Neural progenitor cell (in vitro differentiated cells): ENCODE results near the gene FUT3. TPM values are rescaled to one million over a fixed set of nuclear protein-coding genes. Genes with fewer than 3 reads are reported as not detected.
"Not testable (repeated sequence)": the region's sequence is repeated elsewhere in the genome, so short reads cannot be mapped to it uniquely, and the experiment has no call there.

ENCODE experiments used
- DNase-seq: peaks from one replicate; pipeline ENCODE4 v3.0.0-alpha.2; 2016; ENCODE audit warnings: low spot score
- H2AFZ ChIP-seq: fragments of 200-600 bp; sonication (generic); replicated peaks from 2 replicates; pipeline ENCODE4 v1.6.1; 2016; ENCODE audit warnings: antibody characterized with exemption
- H3F3A ChIP-seq: fragments of 200-600 bp; sonication (generic); 2 replicates; pipeline ENCODE4 v1.6.1; 2016; ENCODE audit warnings: antibody characterized with exemption, low read depth
- H3K27ac ChIP-seq: fragments of 200-600 bp; sonication (generic); 2 replicates; pipeline ENCODE4 v1.5.1; 2016; ENCODE audit warnings: mild to moderate bottlenecking
- H3K27me3 ChIP-seq: fragments of 200-600 bp; sonication (generic); 2 replicates; pipeline ENCODE4 v1.6.1; 2016; ENCODE audit warnings: mild to moderate bottlenecking, moderate library complexity
- H3K36me3 ChIP-seq: fragments of 200-600 bp; sonication (generic); 2 replicates; pipeline ENCODE4 v1.5.1; 2016
- H3K4me1 ChIP-seq: fragments of 200-600 bp; sonication (generic); 2 replicates; pipeline ENCODE4 v1.6.1; 2016; ENCODE audit warnings: mixed run types
- H3K4me2 ChIP-seq: fragments of 200-600 bp; sonication (generic); 2 replicates; pipeline ENCODE4 v1.6.1; 2016
- H3K4me3 ChIP-seq: fragments of 200-600 bp; sonication (generic); 2 replicates; pipeline ENCODE4 v1.5.1; 2016
- H3K79me2 ChIP-seq: fragments of 200-600 bp; sonication (generic); 2 replicates; pipeline ENCODE4 v1.6.1; 2016; ENCODE audit warnings: low read depth
- H3K9ac ChIP-seq: fragments of 200-600 bp; sonication (generic); 2 replicates; pipeline ENCODE4 v1.6.1; 2016
- H3K9me3 ChIP-seq: fragments of 200-600 bp; sonication (generic); 2 replicates; pipeline ENCODE4 v1.5.1; 2016; ENCODE audit warnings: low read depth
- H4K20me1 ChIP-seq: fragments of 200-600 bp; sonication (generic); 2 replicates; pipeline ENCODE4 v1.6.1; 2016; ENCODE audit warnings: low read depth
- H3K27ac Mint-ChIP-seq: 3 replicates; pipeline ENCODE4 v1.8.0; 2021; ENCODE audit warnings: mixed read lengths
- H3K27me3 Mint-ChIP-seq: 2 replicates; pipeline ENCODE4 v1.8.0; 2022; ENCODE audit warnings: low read depth, mild to moderate bottlenecking, inconsistent platforms, moderate library complexity, mixed read lengths; ENCODE audit not compliant: insufficient read depth
- H3K36me3 Mint-ChIP-seq: 3 replicates; pipeline ENCODE4 v1.8.0; 2021; ENCODE audit warnings: mixed read lengths
- H3K4me1 Mint-ChIP-seq: 3 replicates; pipeline ENCODE4 v1.8.0; 2021; ENCODE audit warnings: mixed read lengths
- H3K4me3 Mint-ChIP-seq: 3 replicates; pipeline ENCODE4 v1.8.0; 2021; ENCODE audit warnings: mild to moderate bottlenecking, moderate library complexity, mixed read lengths
- H3K9me3 Mint-ChIP-seq: 3 replicates; pipeline ENCODE4 v1.8.0; 2020; ENCODE audit warnings: mixed read lengths
- EZH2 ChIP-seq: fragments of 200-600 bp; sonication (generic); IDR thresholded peaks from 2 replicates; pipeline ENCODE4 v1.6.1; 2017; ENCODE audit warnings: antibody characterized with exemption, mild to moderate bottlenecking, moderate library complexity
- EZH2phosphoT487 ChIP-seq: fragments of 200-600 bp; sonication (generic); IDR thresholded peaks from 2 replicates; pipeline ENCODE4 v1.6.1; 2017; ENCODE audit warnings: antibody characterized with exemption
- total RNA-seq: library from RNA; depleted of rRNA; stranded (reverse); fragments of >200 nt; gene quantifications from 2 replicates; pipeline ENCODE4 v1.2.3, GENCODE V29; 2015; ENCODE audit warnings: low replicate concordance
- TF ChIP-seq, protein P1 (sequence below): fragments of 200-600 bp; sonication (generic); IDR thresholded peaks from 2 replicates; pipeline ENCODE4 v1.5.1; 2017; ENCODE audit warnings: antibody characterized with exemption, mild to moderate bottlenecking

The FUT3 gene
- total RNA-seq, 1 donor from 2014 or later = not detected

- H3K9ac ChIP-seq = no peak overlapping the region
- Mint-ChIP-seq H3K4me1 (peaks cover 6% of the 10 kb centered on the region), H3K36me3 (peaks cover 2% of the 10 kb centered on the region), H3K4me3 (no peak overlapping the region), H3K9me3 (no peaks in the 10 kb centered on the region), H3K27me3 (peaks cover 3% of the 10 kb centered on the region), H3K27ac (no peak overlapping the region)
- no peak overlapping the region for H3K4me2 ChIP-seq
- no peak overlapping the region for H2AFZ ChIP-seq
- H3K79me2 ChIP-seq = no peaks in the 10 kb centered on the region
- H3K36me3 ChIP-seq = no peaks in the 10 kb centered on the region
- H3K4me3 ChIP-seq = no peak overlapping the region
- peaks cover 8% of the 10 kb centered on the region for H3F3A ChIP-seq
- H3K9me3 ChIP-seq = no peaks in the 10 kb centered on the region
- no peak for TF ChIP-seq EZH2
- TF ChIP-seq, protein P1, sequence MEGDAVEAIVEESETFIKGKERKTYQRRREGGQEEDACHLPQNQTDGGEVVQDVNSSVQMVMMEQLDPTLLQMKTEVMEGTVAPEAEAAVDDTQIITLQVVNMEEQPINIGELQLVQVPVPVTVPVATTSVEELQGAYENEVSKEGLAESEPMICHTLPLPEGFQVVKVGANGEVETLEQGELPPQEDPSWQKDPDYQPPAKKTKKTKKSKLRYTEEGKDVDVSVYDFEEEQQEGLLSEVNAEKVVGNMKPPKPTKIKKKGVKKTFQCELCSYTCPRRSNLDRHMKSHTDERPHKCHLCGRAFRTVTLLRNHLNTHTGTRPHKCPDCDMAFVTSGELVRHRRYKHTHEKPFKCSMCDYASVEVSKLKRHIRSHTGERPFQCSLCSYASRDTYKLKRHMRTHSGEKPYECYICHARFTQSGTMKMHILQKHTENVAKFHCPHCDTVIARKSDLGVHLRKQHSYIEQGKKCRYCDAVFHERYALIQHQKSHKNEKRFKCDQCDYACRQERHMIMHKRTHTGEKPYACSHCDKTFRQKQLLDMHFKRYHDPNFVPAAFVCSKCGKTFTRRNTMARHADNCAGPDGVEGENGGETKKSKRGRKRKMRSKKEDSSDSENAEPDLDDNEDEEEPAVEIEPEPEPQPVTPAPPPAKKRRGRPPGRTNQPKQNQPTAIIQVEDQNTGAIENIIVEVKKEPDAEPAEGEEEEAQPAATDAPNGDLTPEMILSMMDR = no peak
- peaks cover 6% of the 10 kb centered on the region for H4K20me1 ChIP-seq
- peaks cover 8% of the 10 kb centered on the region for H3K4me1 ChIP-seq
- H3K27ac ChIP-seq = no peak overlapping the region
- no peaks in the 10 kb centered on the region for H3K27me3 ChIP-seq
- DNase-seq = no peak
Measured at GRCh38 chr19:5891572-5891937, 40.3 kb upstream of the FUT3 start.

DNA sequence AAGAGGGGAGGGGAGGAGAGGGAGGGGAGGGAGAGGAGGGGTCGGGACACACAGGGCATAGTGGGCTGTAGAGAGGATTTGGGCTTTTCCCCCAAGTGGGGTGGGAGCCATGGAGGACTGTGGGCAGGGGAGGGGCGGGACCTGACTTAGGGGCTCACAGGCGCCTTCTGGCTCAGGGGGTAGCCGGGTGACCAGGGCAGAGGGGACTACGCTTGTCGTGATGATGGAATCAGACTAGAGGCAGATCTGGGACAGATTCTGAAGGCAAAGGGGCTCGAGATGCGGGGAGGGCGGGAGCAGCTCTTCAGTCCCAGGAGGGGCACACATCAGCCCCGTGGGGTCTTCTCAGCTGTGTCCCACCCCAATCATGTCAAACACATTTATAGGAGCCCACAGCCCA is 38.9 kb upstream of the FUT3 start:
- Histone ChIP-seq H3F3A (peaks cover 8% of the 10 kb centered on the region), H3K79me2 (no peaks in the 10 kb centered on the region), H3K27me3 (no peaks in the 10 kb centered on the region), H3K4me2 (no peak overlapping the region), H4K20me1 (peaks cover 6% of the 10 kb centered on the region), H3K27ac (no peak overlapping the region), H3K36me3 (no peaks in the 10 kb centered on the region), H3K4me3 (no peak overlapping the region), H2AFZ (no peak overlapping the region), H3K9me3 (no peaks in the 10 kb centered on the region), H3K4me1 (peaks cover 8% of the 10 kb centered on the region), H3K9ac (no peak overlapping the region)
- Mint-ChIP-seq H3K36me3 (no peaks in the 10 kb centered on the region), H3K9me3 (no peaks in the 10 kb centered on the region), H3K27ac (peak overlapping the region; percentile 50), H3K4me3 (no peak overlapping the region), H3K4me1 (peaks cover 10% of the 10 kb centered on the region), H3K27me3 (peaks cover 5% of the 10 kb centered on the region)
- no peak for DNase-seq
- TF ChIP-seq, protein P1 = no peak
- TF ChIP-seq EZH2phosphoT487 (no peak), EZH2 (no peak)

DNA sequence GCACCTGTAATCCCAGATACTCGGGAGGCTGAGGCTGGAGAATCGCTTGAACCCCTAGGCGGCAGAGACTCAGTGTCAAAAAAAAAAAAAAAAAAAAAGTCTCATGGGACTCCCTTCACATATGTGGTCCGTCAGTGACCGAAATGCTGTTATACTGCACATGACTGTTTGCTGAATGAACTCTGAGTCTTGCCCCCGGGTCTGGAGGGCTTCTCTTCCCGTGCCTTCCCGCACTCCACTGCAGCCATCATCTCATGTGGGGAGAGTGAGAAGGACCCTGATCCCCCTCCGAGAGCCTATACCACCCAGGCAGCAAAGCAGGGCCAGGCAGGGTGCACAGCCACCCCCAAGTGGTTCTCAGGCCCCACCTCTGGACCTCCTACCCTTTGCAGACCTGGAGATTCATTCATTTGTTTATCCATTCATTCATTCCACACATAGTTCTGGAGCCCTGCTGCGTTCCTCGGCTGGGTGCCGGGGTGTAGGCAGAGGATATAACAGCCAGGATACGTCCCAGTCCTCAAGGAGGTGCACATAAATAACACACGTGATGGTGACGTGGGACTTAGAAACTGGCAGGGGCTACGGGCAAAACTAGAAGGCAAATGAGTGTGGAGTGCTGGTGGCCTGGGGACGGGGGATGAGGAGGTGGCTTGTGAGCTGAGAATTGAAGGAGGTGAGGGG is 38.2 kb upstream of the FUT3 start:
- H3K9me3 Mint-ChIP-seq = no peaks in the 10 kb centered on the region
- H3K9ac ChIP-seq = no peak overlapping the region
- H3K4me2 ChIP-seq = no peak overlapping the region

GRCh38 chr19:5884065-5884811 is 33.0 kb upstream of the FUT3 start:
- not testable (repeated sequence) for H3K4me1 ChIP-seq, H3K4me2 ChIP-seq, H3K36me3 ChIP-seq, H3F3A ChIP-seq, H2AFZ ChIP-seq, H3K36me3 Mint-ChIP-seq, H3K4me3 ChIP-seq, DNase-seq, H3K27ac Mint-ChIP-seq, H3K27me3 ChIP-seq, H4K20me1 ChIP-seq, H3K27ac ChIP-seq, H3K9ac ChIP-seq, H3K9me3 Mint-ChIP-seq, H3K9me3 ChIP-seq, H3K4me3 Mint-ChIP-seq, H3K79me2 ChIP-seq
- H3K4me1 Mint-ChIP-seq = peaks cover 21% of the 10 kb centered on the region
- peaks cover 14% of the 10 kb centered on the region for H3K27me3 Mint-ChIP-seq

More for the DNA sequence above, 38.2 kb upstream of the FUT3 start:
- no peaks in the 10 kb centered on the region for H3K79me2 ChIP-seq
- no peaks in the 10 kb centered on the region for H3K9me3 ChIP-seq
- H3K27me3 ChIP-seq = no peaks in the 10 kb centered on the region
- TF ChIP-seq EZH2phosphoT487 = no peak
- TF ChIP-seq EZH2 = no peak
- TF ChIP-seq, protein P1 = no peak
- no peak overlapping the region for H2AFZ ChIP-seq
- peaks cover 8% of the 10 kb centered on the region for H3K4me1 ChIP-seq
- no peak overlapping the region for H3K27ac Mint-ChIP-seq
- peaks cover 5% of the 10 kb centered on the region for H3K27me3 Mint-ChIP-seq
- H3K36me3 ChIP-seq = no peaks in the 10 kb centered on the region
- H3F3A ChIP-seq = peaks cover 8% of the 10 kb centered on the region
- peak overlapping the region; percentile 30 for H3K4me3 Mint-ChIP-seq
- no peak for DNase-seq
- H3K4me3 ChIP-seq = no peak overlapping the region
- no peaks in the 10 kb centered on the region for H3K36me3 Mint-ChIP-seq
- peaks cover 10% of the 10 kb centered on the region for H3K4me1 Mint-ChIP-seq
- peaks cover 6% of the 10 kb centered on the region for H4K20me1 ChIP-seq
- no peak overlapping the region for H3K27ac ChIP-seq

GRCh38 chr19:5883157-5883873 is 32.1 kb upstream of the FUT3 start:
- H3K4me1 ChIP-seq, H3K9ac ChIP-seq, H3K9me3 Mint-ChIP-seq, H3K4me3 ChIP-seq, DNase-seq, H3K4me3 Mint-ChIP-seq, H3K36me3 Mint-ChIP-seq, H3K27ac ChIP-seq, H3F3A ChIP-seq, H3K9me3 ChIP-seq, H3K79me2 ChIP-seq, H3K27me3 ChIP-seq, H3K4me2 ChIP-seq, H3K36me3 ChIP-seq, H2AFZ ChIP-seq, H4K20me1 ChIP-seq: not testable (repeated sequence)
- peak overlapping the region; percentile 51 for H3K27ac Mint-ChIP-seq
- peaks cover 17% of the 10 kb centered on the region for H3K27me3 Mint-ChIP-seq
- H3K4me1 Mint-ChIP-seq = peaks cover 29% of the 10 kb centered on the region
